H1 (cell line): ENCODE measurements around the gene EPDR1. TPM values are rescaled to one million over a fixed set of nuclear protein-coding genes. Genes with fewer than 3 reads are reported as not detected.

ENCODE experiments used
- CTCF ChIA-PET: fragments of 300-600 bp; sonication (Branson Sonifier 250); formaldehyde crosslinking; loops from one replicate; lab custom pipeline; 2021; ENCODE audit not compliant: partially characterized antibody; lab: Charles Lee
- POLR2A ChIA-PET: fragments of 300-600 bp; sonication (Branson Sonifier 250); formaldehyde crosslinking; loops from one replicate; lab custom pipeline; 2021; ENCODE audit warnings: inconsistent platforms; ENCODE audit not compliant: partially characterized antibody; lab: Charles Lee
- DNase-seq, 2 experiments: peaks; one replicate each; pipeline versions ENCODE4 v3.0.0 to v3.0.0-alpha.2; 2010 to 2022; ENCODE audit warnings: low spot score in 2 of 2, low read depth in 1 of 2, mixed read lengths in 1 of 2
- FAIRE-seq: peaks from 2 replicates; lab custom pipeline; 2011; peaks lifted over from hg19 to GRCh38; lab: Jason Lieb, UNC
- H2AFZ ChIP-seq: 2 replicates; pipeline ENCODE4 v1.8.1; 2012; ENCODE audit warnings: low read length, inconsistent platforms
- H2AK5ac ChIP-seq: 2 replicates; pipeline ENCODE4 v1.6.1; 2013; ENCODE audit warnings: low read depth, low read length
- H2BK120ac ChIP-seq: replicated peaks from 2 replicates; pipeline ENCODE3; 2013; ENCODE audit warnings: low read depth, low read length, inconsistent platforms
- H2BK12ac ChIP-seq: 2 replicates; pipeline ENCODE4 v1.6.1; 2013; ENCODE audit warnings: low read depth, low read length
- H2BK15ac ChIP-seq: 2 replicates; pipeline ENCODE4 v1.6.1; 2013; ENCODE audit warnings: low read length
- H2BK20ac ChIP-seq: 2 replicates; pipeline ENCODE4 v1.6.1; 2013; ENCODE audit warnings: low read length
- H2BK5ac ChIP-seq: 2 replicates; pipeline ENCODE4 v1.6.1; 2013; ENCODE audit warnings: low read depth, low read length
- H3K14ac ChIP-seq: 2 replicates; pipeline ENCODE4 v1.6.1; 2013; ENCODE audit warnings: inconsistent platforms; ENCODE audit not compliant: insufficient read length
- H3K18ac ChIP-seq: 2 replicates; pipeline ENCODE4 v1.6.1; 2013; ENCODE audit warnings: low read length; ENCODE audit errors: extremely low read depth
- H3K23ac ChIP-seq: 2 replicates; pipeline ENCODE4 v1.6.1; 2013; ENCODE audit warnings: inconsistent platforms; ENCODE audit not compliant: insufficient read length
- H3K23me2 ChIP-seq: 2 replicates; pipeline ENCODE4 v1.6.1; 2013; ENCODE audit warnings: low read depth, low read length
- H3K27ac ChIP-seq: 2 replicates; pipeline ENCODE4 v1.6.1; 2011; ENCODE audit warnings: low read depth, low read length, inconsistent platforms
- H3K27me3 ChIP-seq, 4 experiments: replicated peaks in 1 of 4; 1 replicate in 1 of 4; 2 replicates in 3 of 4; pipeline versions ENCODE4 v1.6.1 to v1.8.1; 2011 to 2013; ENCODE audit warnings: low read length in 3 of 4, mild to moderate bottlenecking in 3 of 4, inconsistent platforms in 2 of 4, mixed read lengths in 2 of 4, moderate library complexity in 1 of 4; ENCODE audit not compliant: control insufficient read depth in 3 of 4, insufficient read depth in 3 of 4; ENCODE audit errors: extremely low read depth in 1 of 4
- H3K36me3 ChIP-seq, 4 experiments: 2 replicates each; pipeline versions ENCODE4 v1.6.1 to v1.8.1; 2011 to 2013; ENCODE audit warnings: mild to moderate bottlenecking in 4 of 4, low read length in 3 of 4, moderate library complexity in 2 of 4, control low read depth in 1 of 4, inconsistent platforms in 1 of 4; ENCODE audit not compliant: insufficient read depth in 4 of 4, control insufficient read depth in 2 of 4
- H3K4ac ChIP-seq: replicated peaks from 2 replicates; pipeline ENCODE3; 2013; ENCODE audit warnings: low read length, low read depth, mixed read lengths, inconsistent platforms; ENCODE audit not compliant: insufficient read length
- H3K4me1 ChIP-seq, 4 experiments: replicated peaks in 1 of 4; 1 replicate in 1 of 4; 2 replicates in 3 of 4; pipeline versions ENCODE4 v1.6.1 to v1.8.1; 2011 to 2013; ENCODE audit warnings: low read length in 3 of 4, inconsistent platforms in 2 of 4, mixed read lengths in 1 of 4; ENCODE audit not compliant: insufficient read depth in 4 of 4, control insufficient read depth in 3 of 4
- H3K4me2 ChIP-seq, 2 experiments: 2 replicates each; pipeline versions ENCODE4 v1.6.1 to v1.8.1; 2011 to 2013; ENCODE audit warnings: low read depth in 2 of 2, low read length in 2 of 2, control low read depth in 1 of 2, inconsistent platforms in 1 of 2, mild to moderate bottlenecking in 1 of 2; ENCODE audit not compliant: insufficient read depth in 1 of 2
- H3K4me3 ChIP-seq, 4 experiments: fragments of 200-600, 300-600 bp in 1 of 4; sonication (generic), shearing (Covaris generic), sonication (Bioruptor Twin) in 1 of 4; 2 replicates each; pipeline versions ENCODE4 v1.5.1 to v1.8.1; 2011 to 2016; ENCODE audit warnings: low read length in 4 of 4, low read depth in 3 of 4, control low read depth in 2 of 4, inconsistent platforms in 2 of 4, mild to moderate bottlenecking in 2 of 4, mixed read lengths in 1 of 4, moderate library complexity in 1 of 4; ENCODE audit not compliant: insufficient read depth in 2 of 4; ENCODE audit errors: extremely low read depth in 1 of 4
- H3K56ac ChIP-seq: replicated peaks from 2 replicates; pipeline ENCODE3; 2013; ENCODE audit warnings: low read depth, mild to moderate bottlenecking, mixed read lengths, low read length, inconsistent platforms; ENCODE audit not compliant: insufficient read length
- H3K79me1 ChIP-seq: 2 replicates; pipeline ENCODE4 v1.6.1; 2013; ENCODE audit warnings: low read depth, low read length, control low read depth
- H3K79me2 ChIP-seq, 2 experiments: 2 replicates each; pipeline versions ENCODE4 v1.6.1 to v1.8.1; 2012 to 2013; ENCODE audit warnings: low read length in 2 of 2, mild to moderate bottlenecking in 2 of 2, inconsistent platforms in 1 of 2; ENCODE audit not compliant: insufficient read depth in 2 of 2, control insufficient read depth in 1 of 2
- H3K9ac ChIP-seq, 4 experiments: replicated peaks in 1 of 4; 1 replicate in 1 of 4; 2 replicates in 3 of 4; pipeline versions ENCODE4 v1.6.1 to v1.8.1; 2011 to 2013; ENCODE audit warnings: low read depth in 3 of 4, low read length in 3 of 4, control low read depth in 2 of 4, mild to moderate bottlenecking in 2 of 4, moderate library complexity in 2 of 4, inconsistent platforms in 1 of 4; ENCODE audit errors: extremely low read depth in 1 of 4
- H3K9me3 ChIP-seq, 2 experiments: 2 replicates each; pipeline versions ENCODE4 v1.6.1 to v1.8.1; 2012 to 2013; ENCODE audit warnings: mild to moderate bottlenecking in 2 of 2, moderate library complexity in 2 of 2, control low read depth in 1 of 2, inconsistent platforms in 1 of 2, low read depth in 1 of 2, low read length in 1 of 2, mixed read lengths in 1 of 2; ENCODE audit not compliant: insufficient read depth in 2 of 2
- H4K20me1 ChIP-seq, 2 experiments: replicated peaks in 1 of 2; 2 replicates each; pipeline versions ENCODE3 to v1.8.1; 2011 to 2013; ENCODE audit warnings: inconsistent platforms in 2 of 2, low read length in 2 of 2, mild to moderate bottlenecking in 1 of 2; ENCODE audit not compliant: insufficient read depth in 2 of 2, control insufficient read depth in 1 of 2
- H4K5ac ChIP-seq: 2 replicates; pipeline ENCODE4 v1.6.1; 2013; ENCODE audit warnings: low read length, low read depth, mixed read lengths, inconsistent platforms; ENCODE audit not compliant: insufficient read length
- H4K8ac ChIP-seq: 2 replicates; pipeline ENCODE4 v1.8.0; 2013; ENCODE audit warnings: mild to moderate bottlenecking, moderate library complexity, low read length, inconsistent platforms; ENCODE audit not compliant: insufficient read depth; ENCODE audit errors: extremely low read depth
- H4K91ac ChIP-seq: replicated peaks from 2 replicates; pipeline ENCODE3; 2013; ENCODE audit warnings: low read length, mixed read lengths, inconsistent platforms; ENCODE audit not compliant: insufficient read length
- ASH2L ChIP-seq: fragments of 200-600, 300-600 bp; sonication (generic); IDR thresholded peaks from one replicate; pipeline ENCODE4 v1.7.1; 2017; ENCODE audit warnings: low read length
- BCL11A ChIP-seq, 2 experiments: IDR thresholded peaks; one replicate each; pipeline ENCODE4 v1.6.1; 2011; ENCODE audit warnings: low read depth in 2 of 2, low read length in 2 of 2, mild to moderate bottlenecking in 2 of 2
- BRCA1 ChIP-seq: IDR thresholded peaks from 2 replicates; pipeline ENCODE4 v1.6.1; 2012; ENCODE audit warnings: low read depth, low read length, improper control_type of control experiment
- CHD1 ChIP-seq: IDR thresholded peaks from 2 replicates; pipeline ENCODE4 v1.6.1; 2012; ENCODE audit warnings: low read depth, low read length, improper control_type of control experiment
- CHD2 ChIP-seq: IDR thresholded peaks from 2 replicates; pipeline ENCODE4 v1.6.1; 2012; ENCODE audit warnings: low read length, improper control_type of control experiment
- CREB1 ChIP-seq: IDR thresholded peaks from 2 replicates; pipeline ENCODE4 v1.6.1; 2012; ENCODE audit warnings: inconsistent platforms
- CTBP2 ChIP-seq: IDR thresholded peaks from 2 replicates; pipeline ENCODE4 v1.7.0; 2011; ENCODE audit warnings: borderline replicate concordance, mild to moderate bottlenecking, moderate library complexity, mixed read lengths, low read length; ENCODE audit not compliant: insufficient read depth, insufficient read length
- HDAC2 ChIP-seq, 2 experiments: fragments of 300-600 bp in 1 of 2; sonication (generic) in 1 of 2; IDR thresholded peaks; 2 replicates each; pipeline ENCODE4 v1.6.1; 2011 to 2012; ENCODE audit warnings: low read depth in 2 of 2, low read length in 2 of 2, mild to moderate bottlenecking in 2 of 2, moderate library complexity in 2 of 2, borderline replicate concordance in 1 of 2, inconsistent platforms in 1 of 2
- MAX ChIP-seq: IDR thresholded peaks from 2 replicates; pipeline ENCODE4 v1.6.1; 2012; ENCODE audit warnings: inconsistent platforms
- PHF8 ChIP-seq: fragments of 200-600 bp; sonication (generic); conservative IDR thresholded peaks from 2 replicates; pipeline ENCODE4 v1.7.1; 2012; ENCODE audit warnings: low read depth, mild to moderate bottlenecking, inconsistent platforms, low read length, moderate library complexity
- RNF2 ChIP-seq: fragments of 200-900, 300-1000 bp; sonication (generic); IDR thresholded peaks from 2 replicates; pipeline ENCODE4 v1.7.1; 2016; ENCODE audit warnings: borderline replicate concordance, low read depth, mild to moderate bottlenecking, antibody characterized with exemption, low read length; ENCODE audit not compliant: poor library complexity, severe bottlenecking; ENCODE audit errors: missing control alignments
- SIRT6 ChIP-seq: IDR thresholded peaks from one replicate; pipeline ENCODE4 v1.7.1; 2012; ENCODE audit warnings: low read length, inconsistent platforms
- TBP ChIP-seq: IDR thresholded peaks from 2 replicates; pipeline ENCODE4 v1.6.1; 2011; ENCODE audit warnings: low read depth, low read length, improper control_type of control experiment
- polyA plus RNA-seq, 7 experiments: library from polyadenylated mRNA; depleted of rRNA in 3 of 7; stranded (reverse) in 5 of 7; unstranded in 2 of 7; fragments of >200 nt in 5 of 7; fragments of 200-250 nt in 2 of 7; gene quantifications; 1 replicate in 5 of 7; 2 replicates in 1 of 7; 4 replicates in 1 of 7; pipeline versions ENCODE4 v1.2.1 to v1.2.3, GENCODE V29; 2011 to 2013; ENCODE audit warnings: missing spikeins in 2 of 7, mixed read lengths in 2 of 7
- total RNA-seq: library from RNA; stranded (reverse); fragmentation: NEBNext Ultra II Directional; extraction: Animal tissue kit (Norgen Biotek cat#: 25700); gene quantifications from 2 replicates; pipeline ENCODE4 v1.2.1, GENCODE V29; 2021

Gene EPDR1
- total and polyA plus RNA-seq, 2 of the 8 experiments (the other 6 are each of a cell fraction or from before 2014, with no cell fraction given) = 6.4 to 8.2 TPM

- H3K9ac ChIP-seq = no peak overlapping the region
- no peak overlapping the region for H3K18ac ChIP-seq
- no peaks in the 10 kb centered on the region for H3K36me3 ChIP-seq
- no peak for FAIRE-seq
- H3K4me3 ChIP-seq = no peak overlapping the region
- H4K91ac ChIP-seq = no peak overlapping the region
- no peak overlapping the region for H3K23ac ChIP-seq
- H3K27ac ChIP-seq = no peak overlapping the region
- H3K27me3 ChIP-seq = peaks cover 0 to 2% (median 0%) of the 10 kb centered on the region in 4 experiments; a peak in 1 of 7 replicates
- POLR2A ChIA-PET = no interaction called here
- no peak overlapping the region for H4K5ac ChIP-seq
- H2AK5ac ChIP-seq = no peak overlapping the region
- H2BK5ac ChIP-seq = no peak overlapping the region
- no peaks in the 10 kb centered on the region for H3K23me2 ChIP-seq
- H2BK20ac ChIP-seq = no peak overlapping the region
- no peaks in the 10 kb centered on the region for H3K79me2 ChIP-seq
- no peaks in the 10 kb centered on the region for H3K4me1 ChIP-seq
- H3K79me1 ChIP-seq = no peaks in the 10 kb centered on the region
- CTCF ChIA-PET = no interaction called here
- H2AFZ ChIP-seq = no peak overlapping the region
- TF ChIP-seq ASH2L (no peak), CTBP2 (no peak), RNF2 (no peak), BCL11A (IDR thresholded peaks at IDR 0.05; ENCODE audit: low read depth in 2 of 2, low read length in 2 of 2) (no peak), SIRT6 (no peak), BRCA1 (no peak), CHD1 (no peak), CREB1 (no peak), CHD2 (no peak), TBP (no peak), HDAC2 (IDR thresholded peaks at IDR 0.05; ENCODE audit: borderline replicate concordance in 1 of 2, low read depth in 2 of 2, low read length in 2 of 2) (no peak), MAX (no peak), PHF8 (no peak)
- H4K20me1 ChIP-seq = no peaks in the 10 kb centered on the region
- H2BK15ac ChIP-seq = no peak overlapping the region
- H3K4me2 ChIP-seq = no peak overlapping the region
- no peak overlapping the region for H2BK12ac ChIP-seq
- no peak overlapping the region for H4K8ac ChIP-seq
- H2BK120ac ChIP-seq = no peak overlapping the region
- H3K4ac ChIP-seq = no peak overlapping the region
- H3K9me3 ChIP-seq = no peaks in the 10 kb centered on the region
- H3K14ac ChIP-seq = no peak overlapping the region
- no peak overlapping the region for H3K56ac ChIP-seq
- no peak for DNase-seq
Measured at GRCh38 chr7:37981664-37982063, 61.2 kb downstream of the EPDR1 start.
